HepG2 (cell line): ENCODE data around the gene KDM4F.
A peak's percentile ranks its signal among the peaks of the same experiment; 100 is the strongest.

Experiments
- CEBPZ ChIP-seq: IDR thresholded peaks from 2 replicates; pipeline ENCODE4 v1.6.1; 2012; ENCODE audit warnings: low read length, improper control_type of control experiment
- CTCF ChIP-seq: sonication (generic); formaldehyde crosslinking; IDR thresholded peaks from 2 replicates; pipeline ENCODE4 v1.5.0; 2020; ENCODE audit warnings: mild to moderate bottlenecking, missing genetic modification reagents, moderate library complexity

- no peak for TF ChIP-seq CEBPZ
- TF ChIP-seq CTCF (CRISPR knock-in tag), result peak; percentile 40
These were observed 43.5 kb downstream of the KDM4F start for GRCh38 chr11:95092549-95093324.
